SK-N-SH (cell line): Measurements from ENCODE around the gene PRX. TPM values are rescaled to one million over a fixed set of nuclear protein-coding genes. Genes with fewer than 3 reads are reported as not detected.

Experiments
- CTCF ChIA-PET: fragments of 300-600, 350-600 bp; formaldehyde crosslinking; extraction: SDS; loops from one replicate; lab custom pipeline; 2021; lab: Yijun Ruan, JAX
- POLR2A ChIA-PET: fragments of 350-600 bp; sonication (Branson Sonifier 250); formaldehyde crosslinking; extraction: SDS; loops from one replicate; lab custom pipeline; 2020; ENCODE audit warnings: antibody characterized with exemption, inconsistent platforms; lab: Yijun Ruan, JAX
- DNase-seq: peaks from one replicate; pipeline ENCODE4 v3.0.0; 2012
- H2AFZ ChIP-seq: fragments of 200-600 bp; sonication (generic); 2 replicates; pipeline ENCODE4 v1.8.1; 2016; ENCODE audit warnings: antibody characterized with exemption, mild to moderate bottlenecking, low read depth
- H3F3A ChIP-seq: fragments of 200-600 bp; sonication (generic); replicated peaks from 2 replicates; pipeline ENCODE3; 2016; ENCODE audit warnings: antibody characterized with exemption, mild to moderate bottlenecking; ENCODE audit not compliant: insufficient read depth
- H3K27ac ChIP-seq, 2 experiments: fragments of 200-500 bp in 1 of 2; fragments of 200-600 bp in 1 of 2; sonication (Bioruptor generic) in 1 of 2; sonication (generic), shearing (Covaris generic) in 1 of 2; 2 replicates each; pipeline versions ENCODE4 v1.5.1 to v1.6.1; 2014 to 2016; ENCODE audit warnings: low read depth in 2 of 2, inconsistent platforms in 1 of 2, low read length in 1 of 2, mild to moderate bottlenecking in 1 of 2, mixed read lengths in 1 of 2
- H3K27me3 ChIP-seq: fragments of 200-600 bp; sonication (generic), shearing (Covaris generic); 2 replicates; pipeline ENCODE4 v1.6.1; 2016; ENCODE audit warnings: mixed run types; ENCODE audit not compliant: insufficient read depth
- H3K36me3 ChIP-seq, 2 experiments: fragments of 200-500 bp in 1 of 2; fragments of 200-600 bp in 1 of 2; sonication (Bioruptor generic) in 1 of 2; sonication (generic) in 1 of 2; replicated peaks in 1 of 2; 2 replicates each; pipeline versions ENCODE3 to v1.5.1; 2014 to 2016; ENCODE audit warnings: low read length in 1 of 2, mild to moderate bottlenecking in 1 of 2; ENCODE audit not compliant: insufficient read depth in 2 of 2, control insufficient read depth in 1 of 2
- H3K4me1 ChIP-seq, 2 experiments: fragments of 200-500 bp in 1 of 2; fragments of 200-600 bp in 1 of 2; sonication (Bioruptor generic) in 1 of 2; sonication (generic), shearing (Covaris generic) in 1 of 2; 2 replicates each; pipeline versions ENCODE4 v1.5.1 to v1.6.1; 2014 to 2016; ENCODE audit warnings: low read depth in 1 of 2, low read length in 1 of 2, mixed run types in 1 of 2; ENCODE audit not compliant: insufficient read depth in 2 of 2, control insufficient read depth in 1 of 2
- H3K4me2 ChIP-seq: fragments of 200-600 bp; sonication (generic), shearing (Covaris generic); 2 replicates; pipeline ENCODE4 v1.6.1; 2017; ENCODE audit warnings: mixed run types
- H3K4me3 ChIP-seq, 2 experiments: fragments of 200-500 bp in 1 of 2; fragments of 200-600 bp in 1 of 2; sonication (Bioruptor generic) in 1 of 2; sonication (generic), shearing (Covaris generic) in 1 of 2; 2 replicates each; pipeline versions ENCODE4 v1.5.1 to v1.8.1; 2014 to 2016; ENCODE audit warnings: low read depth in 2 of 2, inconsistent platforms in 1 of 2, low read length in 1 of 2, mild to moderate bottlenecking in 1 of 2, mixed read lengths in 1 of 2, moderate library complexity in 1 of 2
- H3K79me2 ChIP-seq: fragments of 200-600 bp; sonication (generic); 2 replicates; pipeline ENCODE4 v1.8.1; 2017; ENCODE audit warnings: mild to moderate bottlenecking; ENCODE audit not compliant: insufficient read depth
- H3K9ac ChIP-seq: fragments of 200-600 bp; sonication (generic); 2 replicates; pipeline ENCODE4 v1.6.1; 2017; ENCODE audit warnings: mixed run types
- H3K9me2 ChIP-seq: fragments of 200-600 bp; sonication (generic); 2 replicates; pipeline ENCODE4 v1.6.1; 2017; ENCODE audit warnings: mixed run types
- H3K9me3 ChIP-seq: fragments of 200-600 bp; sonication (generic); 2 replicates; pipeline ENCODE4 v1.6.1; 2017; ENCODE audit warnings: mixed run types, mild to moderate bottlenecking, moderate library complexity
- H4K20me1 ChIP-seq: fragments of 200-600 bp; sonication (generic); 2 replicates; pipeline ENCODE4 v1.6.1; 2017; ENCODE audit warnings: mild to moderate bottlenecking, mixed run types; ENCODE audit not compliant: insufficient read depth
- ELF1 ChIP-seq: IDR thresholded peaks from 2 replicates; pipeline ENCODE4 v1.4.0; 2012
- FOXJ3 ChIP-seq: sonication (generic); formaldehyde crosslinking; IDR thresholded peaks from 2 replicates; pipeline ENCODE4 v1.5.1; 2020; ENCODE audit warnings: mild to moderate bottlenecking, missing genetic modification reagents
- GATA2 ChIP-seq: sonication (generic); formaldehyde crosslinking; IDR thresholded peaks from 2 replicates; pipeline ENCODE4 v1.5.0; 2020; ENCODE audit warnings: mild to moderate bottlenecking, missing genetic modification reagents
- POLR2AphosphoS5 ChIP-seq: IDR thresholded peaks from 2 replicates; pipeline ENCODE4 v1.6.1; 2012; ENCODE audit warnings: low read depth, low read length
- RAD21 ChIP-seq: IDR thresholded peaks from 2 replicates; pipeline ENCODE4 v1.6.1; 2012; ENCODE audit warnings: mild to moderate bottlenecking, low read length
- RFX5 ChIP-seq: IDR thresholded peaks from 2 replicates; pipeline ENCODE4 v1.6.1; 2012; ENCODE audit warnings: mild to moderate bottlenecking, improper control_type of control experiment, low read length
- RXRA ChIP-seq: IDR thresholded peaks from 2 replicates; pipeline ENCODE4 v1.4.0; 2012; ENCODE audit warnings: low read depth, mild to moderate bottlenecking, borderline replicate concordance
- TEAD4 ChIP-seq: IDR thresholded peaks from 2 replicates; pipeline ENCODE4 v1.4.0; 2012; ENCODE audit warnings: mild to moderate bottlenecking, borderline replicate concordance; ENCODE audit not compliant: insufficient read depth
- WGBS: methylation state at CpG from one replicate; pipeline ENCODE4 v1.1.6; 2017; ENCODE audit warnings: low lambda C conversion rate; 5-methylcytosine and 5-hydroxymethylcytosine counted together
- polyA plus RNA-seq, 3 experiments: library from polyadenylated mRNA; depleted of rRNA; stranded (reverse); fragments of >200 nt; gene quantifications; 2 replicates each; pipeline ENCODE4 v1.2.3, GENCODE V29; 2012
- TF ChIP-seq, protein P1 (sequence below): IDR thresholded peaks from 2 replicates; pipeline ENCODE4 v1.6.1; 2012; ENCODE audit warnings: mild to moderate bottlenecking, low read depth, low read length, moderate library complexity
- TF ChIP-seq, protein P2 (sequence below): fragments of 150-350 bp; IDR thresholded peaks from 2 replicates; pipeline ENCODE4 v1.6.1; 2017; ENCODE audit warnings: antibody characterized with exemption, low read length, low read depth, borderline replicate concordance

The PRX gene
- polyA plus RNA-seq, 1 of the 3 experiments (the other 2 are of a cell fraction), result 2.2 TPM

- Histone ChIP-seq H3K4me3 (no peak overlapping the region), H3K27me3 (no peaks in the 10 kb centered on the region), H3K36me3 (no peaks in the 10 kb centered on the region), H3K4me2 (no peak overlapping the region), H2AFZ (no peak overlapping the region), H3F3A (peaks cover 9% of the 10 kb centered on the region), H3K9me2 (no peaks in the 10 kb centered on the region), H4K20me1 (no peaks in the 10 kb centered on the region), H3K4me1 (no peaks in the 10 kb centered on the region; a peak in 1 of 4 replicates), H3K27ac (no peak overlapping the region), H3K9ac (no peak overlapping the region), H3K9me3 (no peaks in the 10 kb centered on the region), H3K79me2 (no peaks in the 10 kb centered on the region)
- peak; percentile 12 for DNase-seq
- ChIA-PET CTCF (interaction anchor here (1.1 to 2.4 kb wide), 6 partner anchors 10 to 220 kb away, joined by 3 to 8 read pairs (median 5); partner anchors contain the start of gene SERTAD3), POLR2A (interaction anchor here (0.9 kb wide), 1 partner anchor 11 kb away, joined by 3 read pairs; no protein-coding TSS in a partner anchor)
- no peak for TF ChIP-seq ELF1
- no peak for TF ChIP-seq RXRA
- 82% methylated on average over 13 of the region's 21 CpGs for WGBS
These were observed 1.7 kb upstream of the PRX start for GRCh38 chr19:40414542-40415535.

DNA sequence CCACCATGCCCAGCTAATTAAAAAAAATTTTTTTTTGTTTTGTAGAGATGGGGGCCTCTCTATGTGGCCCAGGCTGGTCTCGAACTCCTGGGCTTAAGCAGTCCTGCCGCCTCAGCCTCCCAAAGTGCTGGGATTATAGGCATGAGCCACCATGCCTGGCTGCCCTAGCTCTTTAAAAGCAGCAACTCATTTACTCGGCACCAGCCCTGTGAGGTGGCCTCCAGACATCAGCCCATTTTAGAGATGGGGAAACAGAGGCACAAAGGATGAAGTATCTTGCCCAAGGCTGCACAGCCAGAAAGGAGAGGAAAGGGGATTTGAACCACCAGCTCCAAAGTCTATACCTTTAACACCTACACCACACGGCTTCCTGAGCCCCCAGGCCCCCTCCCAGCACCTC, 312 bp downstream of the PRX start:
- ChIA-PET CTCF (interaction anchor here (1.1 to 3.3 kb wide), 3 partner anchors 9 to 32 kb away, joined by 3 to 15 read pairs (median 8); partner anchors contain the start of gene SERTAD3), POLR2A (no interaction called here)
- Histone ChIP-seq H4K20me1 (no peaks in the 10 kb centered on the region), H3K4me3 (no peak overlapping the region), H3K36me3 (no peaks in the 10 kb centered on the region), H3K79me2 (no peaks in the 10 kb centered on the region), H3K27me3 (no peaks in the 10 kb centered on the region), H3F3A (peaks cover 9% of the 10 kb centered on the region), H3K4me1 (no peaks in the 10 kb centered on the region; a peak in 1 of 4 replicates), H3K9ac (no peak overlapping the region), H2AFZ (no peak overlapping the region), H3K27ac (no peak overlapping the region), H3K9me3 (no peaks in the 10 kb centered on the region), H3K4me2 (no peak overlapping the region), H3K9me2 (no peaks in the 10 kb centered on the region)
- WGBS, result 70% methylated on average over 3 of the region's 4 CpGs
- no peak for DNase-seq
- TF ChIP-seq RAD21 (no peak), RFX5 (no peak), FOXJ3 (CRISPR knock-in tag) (no peak), POLR2AphosphoS5 (no peak), TEAD4 (no peak), GATA2 (no peak)
- TF ChIP-seq, protein P1, sequence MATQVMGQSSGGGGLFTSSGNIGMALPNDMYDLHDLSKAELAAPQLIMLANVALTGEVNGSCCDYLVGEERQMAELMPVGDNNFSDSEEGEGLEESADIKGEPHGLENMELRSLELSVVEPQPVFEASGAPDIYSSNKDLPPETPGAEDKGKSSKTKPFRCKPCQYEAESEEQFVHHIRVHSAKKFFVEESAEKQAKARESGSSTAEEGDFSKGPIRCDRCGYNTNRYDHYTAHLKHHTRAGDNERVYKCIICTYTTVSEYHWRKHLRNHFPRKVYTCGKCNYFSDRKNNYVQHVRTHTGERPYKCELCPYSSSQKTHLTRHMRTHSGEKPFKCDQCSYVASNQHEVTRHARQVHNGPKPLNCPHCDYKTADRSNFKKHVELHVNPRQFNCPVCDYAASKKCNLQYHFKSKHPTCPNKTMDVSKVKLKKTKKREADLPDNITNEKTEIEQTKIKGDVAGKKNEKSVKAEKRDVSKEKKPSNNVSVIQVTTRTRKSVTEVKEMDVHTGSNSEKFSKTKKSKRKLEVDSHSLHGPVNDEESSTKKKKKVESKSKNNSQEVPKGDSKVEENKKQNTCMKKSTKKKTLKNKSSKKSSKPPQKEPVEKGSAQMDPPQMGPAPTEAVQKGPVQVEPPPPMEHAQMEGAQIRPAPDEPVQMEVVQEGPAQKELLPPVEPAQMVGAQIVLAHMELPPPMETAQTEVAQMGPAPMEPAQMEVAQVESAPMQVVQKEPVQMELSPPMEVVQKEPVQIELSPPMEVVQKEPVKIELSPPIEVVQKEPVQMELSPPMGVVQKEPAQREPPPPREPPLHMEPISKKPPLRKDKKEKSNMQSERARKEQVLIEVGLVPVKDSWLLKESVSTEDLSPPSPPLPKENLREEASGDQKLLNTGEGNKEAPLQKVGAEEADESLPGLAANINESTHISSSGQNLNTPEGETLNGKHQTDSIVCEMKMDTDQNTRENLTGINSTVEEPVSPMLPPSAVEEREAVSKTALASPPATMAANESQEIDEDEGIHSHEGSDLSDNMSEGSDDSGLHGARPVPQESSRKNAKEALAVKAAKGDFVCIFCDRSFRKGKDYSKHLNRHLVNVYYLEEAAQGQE, result no peak
- TF ChIP-seq, protein P2, sequence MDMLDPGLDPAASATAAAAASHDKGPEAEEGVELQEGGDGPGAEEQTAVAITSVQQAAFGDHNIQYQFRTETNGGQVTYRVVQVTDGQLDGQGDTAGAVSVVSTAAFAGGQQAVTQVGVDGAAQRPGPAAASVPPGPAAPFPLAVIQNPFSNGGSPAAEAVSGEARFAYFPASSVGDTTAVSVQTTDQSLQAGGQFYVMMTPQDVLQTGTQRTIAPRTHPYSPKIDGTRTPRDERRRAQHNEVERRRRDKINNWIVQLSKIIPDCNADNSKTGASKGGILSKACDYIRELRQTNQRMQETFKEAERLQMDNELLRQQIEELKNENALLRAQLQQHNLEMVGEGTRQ, result no peak
